ENCODE measurements around the gene BCL11B.
"Not testable (repeated sequence)": the region's sequence is repeated elsewhere in the genome, so short reads cannot be mapped to it uniquely, and the experiment has no call there.

BCL11B gene

DNA sequence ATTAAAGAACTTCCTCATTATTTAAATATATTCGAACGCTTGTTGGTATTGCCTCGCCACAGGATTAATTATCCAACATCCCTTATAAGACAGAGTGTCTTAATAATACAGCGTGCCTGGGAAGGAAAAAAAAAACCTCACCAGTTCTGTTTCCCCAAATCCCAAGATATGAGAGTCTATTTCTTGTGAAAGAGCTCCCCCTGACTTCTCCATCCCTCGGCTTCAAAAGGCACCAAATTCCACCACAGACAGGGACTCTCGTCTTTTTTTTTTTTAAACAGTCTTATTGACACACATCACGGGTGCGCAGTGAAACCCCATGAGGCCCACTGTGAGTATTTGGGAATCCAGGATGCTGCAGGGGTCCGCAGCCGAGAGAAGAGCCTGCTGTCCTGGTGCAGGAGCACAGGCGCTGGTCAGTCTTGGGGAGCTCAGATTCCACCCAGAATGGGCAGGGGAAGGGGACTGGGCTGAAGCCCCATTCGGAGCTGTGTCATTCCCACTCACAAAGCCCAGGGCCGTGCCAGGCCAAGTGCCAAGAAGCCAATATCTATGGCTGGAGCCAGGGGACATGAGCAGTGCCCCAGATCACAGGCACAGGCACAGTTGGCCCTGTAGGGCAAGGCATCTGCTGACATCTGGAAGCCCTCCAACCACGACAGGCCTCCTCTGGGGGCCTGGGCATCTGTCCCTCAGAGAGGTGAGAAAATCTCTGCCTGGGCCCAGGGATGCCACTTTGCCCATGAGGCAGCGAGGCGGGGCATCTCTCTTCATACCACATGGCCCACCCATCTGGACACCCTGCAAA is 71.9 kb downstream of the BCL11B start:
- DNase-seq (ENCODE audit: low spot score) = no peak

DNA sequence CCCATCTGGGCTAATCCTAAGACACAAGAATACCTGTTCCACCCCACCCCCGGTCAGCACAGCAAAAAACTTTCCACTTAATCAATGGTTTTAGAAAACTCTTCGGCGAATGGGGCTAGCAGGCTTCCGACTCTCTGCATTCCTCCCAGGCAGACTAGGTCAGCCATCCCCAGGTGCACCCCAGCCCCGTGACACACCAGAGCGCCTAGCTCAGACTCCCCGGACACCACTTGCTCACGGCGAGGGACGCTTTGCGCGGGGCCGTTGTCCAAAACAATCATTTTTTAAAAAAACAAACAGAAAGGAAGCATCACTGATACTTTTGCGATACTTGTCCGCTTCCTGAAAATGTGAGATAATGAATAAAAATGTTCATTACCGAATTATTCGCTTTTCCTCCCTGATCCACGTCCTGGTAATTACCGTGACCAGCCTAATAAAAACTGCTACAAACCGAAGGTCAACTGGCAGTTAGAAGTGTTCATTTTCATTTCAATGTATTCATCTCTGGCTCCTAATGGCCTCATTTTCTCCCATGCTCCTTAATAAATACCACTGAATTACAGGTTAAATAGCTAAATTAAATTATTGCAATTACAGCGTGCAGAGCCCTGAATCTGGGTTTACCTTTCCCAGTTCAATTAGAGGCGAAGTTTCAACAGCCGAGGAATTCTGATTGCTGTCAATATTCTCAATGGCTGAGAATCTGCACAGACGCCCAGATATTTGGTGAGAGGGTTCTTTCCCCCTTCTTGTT is 73.1 kb downstream of the BCL11B start:
- DNase-seq (ENCODE audit: low spot score) = no peak

DNA sequence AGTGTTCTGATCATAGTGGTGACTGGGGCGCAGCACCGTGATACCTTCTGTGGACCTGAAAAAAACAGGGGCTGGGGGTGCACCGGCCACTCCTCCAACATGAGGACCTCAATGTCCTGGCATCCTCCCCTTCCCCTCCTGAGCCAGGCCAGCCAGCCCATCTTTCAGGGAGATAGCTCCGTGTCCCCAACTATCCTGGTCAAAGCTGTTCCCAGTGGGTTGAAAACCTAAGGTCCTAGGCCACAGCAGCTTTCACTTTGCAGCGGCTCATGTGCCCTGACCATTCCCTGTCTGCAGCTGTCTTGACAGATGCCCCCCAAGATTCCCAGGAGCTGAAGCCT is 75.7 kb downstream of the BCL11B start:
- DNase-seq (ENCODE audit: low spot score) = no peak

DNA sequence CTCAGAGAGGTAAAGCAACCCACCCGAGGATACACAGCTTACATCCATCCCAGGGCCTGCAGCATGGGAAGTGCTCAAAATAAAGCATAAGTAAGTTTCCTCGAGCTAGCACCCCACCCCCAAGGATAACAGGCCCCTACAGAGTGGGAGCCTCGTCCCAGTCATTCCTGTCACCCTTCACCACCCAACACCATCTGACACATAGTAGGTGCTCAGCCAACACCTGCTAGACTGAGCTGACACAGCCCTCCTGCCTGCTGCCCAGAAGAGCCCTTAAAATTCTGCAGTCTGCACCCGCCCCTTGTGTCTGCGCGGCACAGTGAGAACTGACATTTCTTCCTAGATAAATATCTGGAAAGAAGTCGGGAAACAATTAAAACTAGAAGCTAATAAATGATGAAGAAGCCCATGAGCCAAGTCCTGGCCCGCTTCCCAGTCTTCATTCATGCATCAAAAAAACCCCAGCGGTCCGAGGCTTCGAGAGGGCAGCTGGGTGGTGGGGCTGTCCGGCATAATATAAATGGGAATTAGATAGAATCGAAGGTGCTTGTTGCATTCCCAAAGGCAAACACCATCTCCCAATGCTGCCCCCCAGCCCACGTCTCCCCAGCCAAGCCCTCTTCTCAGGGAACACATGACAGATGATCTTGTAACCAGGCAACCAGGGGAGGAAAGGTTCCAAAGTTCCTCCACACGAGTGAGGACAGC is 76.2 kb downstream of the BCL11B start:
- DNase-seq (ENCODE audit: low spot score) = no peak

DNA sequence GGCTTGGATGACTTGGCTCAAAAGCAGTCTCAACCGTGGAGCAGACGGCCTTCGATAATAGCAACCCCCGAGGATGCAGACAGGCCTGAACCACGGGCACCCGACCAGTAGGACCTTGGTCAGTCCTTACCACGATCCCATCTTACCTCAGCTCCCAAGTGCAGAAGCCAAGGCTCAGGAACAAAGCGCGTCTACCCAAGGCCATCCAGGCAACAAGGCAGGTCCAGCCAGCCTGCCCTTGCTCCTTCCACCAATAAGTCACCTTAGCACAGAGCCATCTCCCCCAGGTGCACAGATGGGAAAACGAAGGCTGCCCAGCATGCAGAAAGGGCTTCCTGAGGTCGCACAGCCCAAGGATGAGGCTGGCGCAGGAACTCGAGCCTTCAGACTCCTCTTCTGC is 77.3 kb downstream of the BCL11B start:
- DNase-seq (ENCODE audit: low spot score) = no peak

DNA sequence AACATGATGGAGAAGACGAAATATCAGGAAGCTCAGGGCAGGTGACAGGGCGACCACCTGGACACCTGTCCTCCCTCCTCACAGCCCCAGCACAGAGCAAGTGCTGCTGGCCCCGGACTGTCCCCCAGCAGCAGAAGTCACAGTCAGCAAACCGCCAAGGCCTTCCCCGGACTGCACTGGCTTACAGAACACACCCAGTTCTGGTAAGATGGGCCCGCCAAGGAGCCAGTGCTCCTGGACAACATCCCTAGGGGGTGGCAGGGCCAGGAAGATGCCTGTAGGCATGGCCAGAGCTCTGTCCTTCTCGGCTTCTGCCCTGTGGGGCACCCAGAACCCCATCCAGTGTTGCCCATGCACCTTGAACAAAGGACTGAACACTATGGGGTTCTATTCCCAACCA is 77.9 kb downstream of the BCL11B start:
- DNase-seq (ENCODE audit: low spot score) = no peak

DNA sequence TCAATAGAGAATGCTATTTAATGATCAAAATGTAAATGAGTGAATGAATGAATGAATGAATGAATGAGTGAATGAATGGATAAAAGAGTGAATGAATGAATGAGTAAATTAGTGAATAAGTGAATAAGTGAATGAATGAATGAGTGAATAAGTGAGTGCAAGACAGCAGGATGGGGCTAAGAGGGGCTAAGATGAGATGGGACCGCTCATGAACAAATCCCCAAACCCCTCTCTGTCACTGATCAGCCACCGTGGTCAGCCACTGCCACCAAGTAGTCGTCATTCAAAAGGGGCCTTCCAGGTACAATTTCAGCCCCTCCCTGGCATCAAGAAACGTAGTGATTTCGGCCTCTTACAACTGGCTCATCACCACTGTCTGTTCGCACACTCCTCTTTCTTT is 79.2 kb downstream of the BCL11B start:
- no peak for DNase-seq (ENCODE audit: low spot score)

DNA sequence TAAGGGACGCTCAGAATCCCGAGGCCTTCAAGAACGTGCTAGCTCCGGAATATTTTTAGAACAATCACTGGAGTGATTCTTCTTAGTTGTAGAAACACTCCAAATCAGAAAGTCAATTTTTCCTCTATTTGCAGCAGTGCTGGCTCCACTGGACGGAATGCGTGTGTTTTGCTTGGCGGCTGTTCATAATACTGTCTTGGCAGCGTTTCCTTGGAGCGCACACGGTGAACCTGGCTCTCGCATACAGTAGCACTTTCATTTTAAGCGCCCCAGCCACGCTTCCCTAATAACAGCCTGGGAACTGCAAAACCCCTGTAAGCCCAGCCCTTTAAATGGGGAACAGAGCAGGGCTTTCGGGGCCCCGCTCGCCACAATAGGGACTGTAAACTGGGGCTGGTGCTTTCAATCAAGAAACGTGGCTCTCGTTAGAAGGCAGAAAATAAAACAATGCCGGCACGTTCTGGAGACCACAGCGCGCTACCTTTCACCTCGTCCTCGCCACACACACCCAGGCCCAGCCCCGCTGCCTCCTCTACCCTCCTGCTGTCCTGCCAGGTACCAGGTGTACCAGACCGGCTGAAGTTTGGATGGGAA is 79.9 kb downstream of the BCL11B start:
- DNase-seq (ENCODE audit: low spot score) = no peak

DNA sequence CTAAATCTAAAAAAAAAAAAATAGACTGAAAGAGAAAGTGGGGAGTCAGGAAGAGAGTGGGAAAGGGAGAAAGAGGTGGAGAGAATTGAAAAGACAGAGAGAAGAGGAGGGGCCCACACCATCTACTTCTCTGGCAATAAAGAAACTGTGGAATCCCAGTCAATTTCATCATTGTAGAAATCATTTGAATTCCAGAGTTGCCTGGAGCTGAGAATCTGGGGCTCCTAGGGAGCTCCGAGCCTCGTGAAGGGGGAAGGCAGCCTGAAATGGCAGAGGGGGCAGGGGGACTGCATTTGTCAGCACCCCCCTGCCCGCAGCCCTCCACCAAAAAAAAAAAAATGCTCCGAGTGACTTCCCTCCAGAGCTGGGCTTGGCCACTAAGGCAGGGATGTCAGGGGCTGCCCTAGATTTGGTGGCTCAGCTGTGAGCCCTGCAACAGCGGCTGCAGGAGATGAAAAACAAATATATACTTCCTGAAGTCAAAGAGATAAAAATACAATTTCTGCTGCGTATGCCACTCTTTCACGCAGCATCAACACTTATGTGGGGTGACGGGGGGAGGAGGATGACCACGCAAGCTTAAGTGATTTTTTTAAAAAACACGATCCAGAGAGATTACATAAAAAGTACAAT is 80.5 kb downstream of the BCL11B start:
- no peak for DNase-seq (ENCODE audit: low spot score)

DNA sequence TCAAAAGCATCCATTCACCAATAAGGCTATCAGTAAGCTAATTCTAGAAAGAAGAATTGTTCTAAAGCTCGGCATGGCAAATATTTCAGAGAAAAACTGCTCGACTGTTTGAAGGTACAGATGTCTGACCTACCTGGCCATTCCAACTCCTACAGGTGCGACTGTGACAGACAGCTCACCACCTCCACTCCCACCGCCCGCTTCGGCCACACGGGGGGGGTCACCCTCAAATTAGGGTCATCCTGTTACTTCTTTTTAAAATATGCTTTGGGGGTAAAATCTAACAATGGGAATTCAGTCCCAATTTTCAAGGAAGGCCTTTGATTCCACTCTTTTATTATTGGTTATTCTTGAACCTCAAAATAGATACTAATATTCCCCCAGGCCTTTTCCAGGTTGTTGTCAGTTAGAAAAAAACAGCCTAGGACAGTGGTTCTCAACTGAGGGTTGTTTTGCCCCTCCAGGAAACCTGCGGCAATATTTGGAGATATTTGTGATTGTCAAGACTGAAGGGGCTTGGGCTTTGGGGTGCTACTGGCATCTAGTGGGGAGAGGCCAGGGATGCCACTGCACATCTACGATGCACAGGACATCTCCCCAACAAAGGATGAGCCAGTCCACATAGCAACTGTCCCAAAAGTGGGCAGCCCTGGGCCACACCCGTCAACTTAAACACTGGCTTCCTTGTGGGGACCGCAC is 81.2 kb downstream of the BCL11B start:
- no peak for DNase-seq (ENCODE audit: low spot score)

DNA sequence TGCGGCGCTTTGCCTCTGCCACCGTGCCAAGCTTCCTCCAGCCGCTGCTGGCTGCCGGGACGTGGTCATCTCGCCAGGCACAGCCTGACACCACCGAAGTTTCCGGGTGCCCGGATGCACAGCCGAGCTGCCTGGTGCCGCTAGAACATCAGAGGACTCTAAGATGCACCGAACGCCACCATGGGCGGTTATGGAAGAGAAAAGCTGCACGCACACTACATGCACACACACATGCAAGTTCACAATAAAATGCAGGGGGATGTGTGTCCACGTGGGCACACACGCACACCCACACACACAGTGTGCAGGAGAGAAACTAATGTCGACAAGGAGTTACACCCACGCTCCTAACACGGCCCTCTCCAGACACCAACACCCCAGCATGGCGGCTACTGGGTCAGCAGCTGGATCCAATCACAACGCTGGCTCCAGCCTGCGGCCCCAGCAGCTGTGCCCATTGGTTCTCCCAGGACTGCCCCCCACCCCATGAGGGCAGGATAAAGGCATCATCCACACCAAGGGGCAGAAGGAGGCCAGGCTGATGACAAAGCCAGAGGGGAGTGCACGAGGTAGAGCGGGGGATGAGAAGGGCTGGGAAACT is 82.7 kb downstream of the BCL11B start:
- DNase-seq (ENCODE audit: low spot score) = no peak

DNA sequence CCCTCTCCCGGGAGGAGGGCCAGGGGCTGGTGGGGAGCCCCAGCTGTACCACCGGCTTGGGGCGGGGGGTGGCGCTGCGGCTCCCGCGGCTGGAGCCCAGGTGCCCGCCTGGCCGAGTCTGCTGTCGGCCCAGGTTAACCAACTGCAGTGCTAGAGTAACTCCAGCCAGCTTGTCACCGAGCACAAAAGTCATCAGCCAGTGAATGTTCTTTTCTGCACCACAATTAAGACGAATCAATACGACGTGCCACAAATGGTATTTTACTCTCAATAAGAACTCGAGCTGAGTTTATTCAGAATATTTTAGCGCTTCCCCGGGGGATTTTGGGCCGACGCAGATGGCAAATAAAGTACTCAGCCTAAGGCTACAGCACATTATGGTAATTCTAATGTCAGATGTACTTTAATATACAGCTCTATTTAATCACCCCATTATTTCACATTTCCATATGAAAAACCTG is 83.2 kb downstream of the BCL11B start:
- peak; percentile 86 for DNase-seq (ENCODE audit: low spot score)

DNA sequence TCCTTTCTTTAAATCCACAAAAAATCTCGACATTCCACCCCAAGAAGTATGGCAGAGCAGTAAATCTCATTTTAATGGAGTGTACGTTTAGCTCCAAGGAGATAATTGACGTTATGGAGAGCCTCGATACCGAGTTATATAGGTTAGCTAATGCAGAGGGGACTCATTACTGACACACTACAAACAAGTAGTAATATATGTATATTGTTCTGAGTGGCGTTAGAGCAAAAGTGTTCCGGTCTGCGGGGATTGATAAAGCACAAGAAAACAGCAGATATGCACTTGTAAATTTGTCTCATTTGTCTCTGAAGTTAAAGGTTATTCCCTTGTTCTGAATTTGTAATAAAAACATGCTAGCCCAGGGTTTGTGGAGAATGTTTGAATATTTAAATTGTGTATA is 84.1 kb downstream of the BCL11B start:
- no peak for DNase-seq (ENCODE audit: low spot score)

DNA sequence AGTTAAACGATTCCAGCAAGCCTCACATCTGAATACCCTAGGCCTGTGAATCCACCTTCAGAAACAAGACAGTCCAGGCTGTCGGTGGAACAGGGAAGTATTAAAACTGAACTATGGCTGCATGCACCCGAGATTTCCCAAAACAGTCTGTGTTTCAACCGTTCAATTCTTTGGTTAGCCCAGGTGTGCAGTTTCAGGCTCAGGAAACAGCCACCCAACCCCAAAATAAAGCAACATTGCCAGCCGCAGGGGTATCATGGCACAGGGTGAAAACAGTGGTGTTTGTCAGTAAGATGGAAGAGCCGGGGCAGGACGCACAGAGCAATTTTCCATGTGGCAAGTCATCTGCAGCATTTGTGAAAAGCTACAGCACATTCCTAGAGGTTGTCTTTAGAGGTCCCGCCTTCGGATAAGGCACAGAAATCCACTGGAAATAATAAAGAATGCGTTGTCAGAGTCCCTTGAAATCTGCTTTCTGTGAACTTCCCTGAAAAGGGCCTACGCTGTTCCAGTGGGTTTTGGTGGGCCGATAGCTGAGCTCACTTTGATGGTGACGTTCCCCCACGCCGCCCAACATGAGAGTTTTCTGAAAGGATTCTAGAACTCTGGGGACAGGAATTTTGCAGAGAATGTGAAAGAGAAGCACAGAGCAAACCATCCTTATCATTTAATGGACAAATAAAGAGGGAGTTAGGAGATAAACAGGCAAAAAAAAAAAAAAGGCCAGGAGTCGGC is 84.9 kb downstream of the BCL11B start:
- no peak for DNase-seq (ENCODE audit: low spot score)

DNA sequence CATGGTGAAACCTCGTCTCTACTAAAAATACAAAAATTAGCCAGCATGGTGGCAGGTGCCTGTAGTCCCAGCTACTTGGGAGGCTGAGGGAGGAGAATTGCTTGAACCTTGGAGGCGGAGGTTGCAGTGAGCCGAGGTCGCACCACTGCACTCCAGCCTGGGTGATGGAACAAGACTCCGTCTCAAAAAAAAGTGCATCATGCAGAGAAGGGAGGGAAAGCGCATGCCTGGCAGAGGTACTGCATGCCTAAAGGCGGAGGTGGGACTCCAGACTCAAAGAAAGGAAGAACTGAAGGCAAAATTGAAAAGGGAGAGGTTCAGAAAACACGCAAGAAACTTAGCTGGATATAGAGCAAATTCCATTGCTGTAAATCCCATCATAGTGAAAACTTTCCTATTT is 85.7 kb downstream of the BCL11B start:
- DNase-seq (ENCODE audit: low spot score) = not testable (repeated sequence)

DNA sequence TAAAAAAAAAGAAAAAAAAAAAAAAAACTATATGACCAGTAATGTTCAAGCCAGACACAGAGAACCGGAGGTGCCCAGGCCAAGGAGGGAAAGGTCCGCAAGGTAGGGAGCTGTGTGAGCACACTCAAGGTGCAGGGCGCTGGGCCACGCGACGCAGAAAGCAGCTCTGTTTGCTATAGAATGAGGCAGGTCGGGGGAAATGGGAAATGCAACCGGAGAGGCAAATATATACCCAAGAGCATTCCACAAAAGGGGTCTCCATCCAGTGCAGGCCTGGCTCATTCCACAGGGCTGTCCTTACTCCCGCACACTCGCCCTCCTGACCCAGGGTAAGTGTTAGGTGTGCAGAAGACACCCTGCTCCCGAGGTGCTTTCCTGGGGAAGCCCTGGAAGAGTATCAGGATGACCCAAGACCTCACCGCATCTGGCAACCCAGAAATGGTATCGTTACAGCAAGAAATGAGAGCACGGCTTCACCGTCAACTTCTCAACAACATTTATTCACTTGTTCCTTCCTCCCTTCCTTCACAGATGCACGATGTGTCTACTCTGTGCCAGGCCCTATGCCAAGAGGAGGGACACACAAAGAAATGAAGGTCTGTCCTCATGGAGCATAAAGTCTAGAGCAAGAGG is 86.4 kb downstream of the BCL11B start:
- DNase-seq (ENCODE audit: low spot score) = no peak

DNA sequence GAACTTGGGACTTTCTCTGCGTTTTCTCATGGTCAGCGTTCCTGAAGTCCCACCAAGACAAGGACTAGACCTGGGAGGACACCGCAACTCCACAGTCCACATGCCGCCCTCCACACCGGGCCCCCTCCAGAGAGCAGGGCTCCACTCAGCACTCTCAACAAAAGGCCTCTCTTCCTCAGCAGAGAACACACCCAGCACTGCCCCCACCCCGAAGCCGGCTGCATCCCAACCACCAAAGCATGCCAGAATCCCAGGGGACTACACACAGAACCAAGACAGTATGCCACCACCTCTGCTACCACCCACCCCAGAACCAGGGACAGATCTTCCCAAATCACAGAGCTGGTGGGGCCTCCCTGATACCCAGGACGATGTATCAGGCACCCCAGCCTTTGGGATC is 88.3 kb downstream of the BCL11B start:
- no peak for DNase-seq (ENCODE audit: low spot score)

DNA sequence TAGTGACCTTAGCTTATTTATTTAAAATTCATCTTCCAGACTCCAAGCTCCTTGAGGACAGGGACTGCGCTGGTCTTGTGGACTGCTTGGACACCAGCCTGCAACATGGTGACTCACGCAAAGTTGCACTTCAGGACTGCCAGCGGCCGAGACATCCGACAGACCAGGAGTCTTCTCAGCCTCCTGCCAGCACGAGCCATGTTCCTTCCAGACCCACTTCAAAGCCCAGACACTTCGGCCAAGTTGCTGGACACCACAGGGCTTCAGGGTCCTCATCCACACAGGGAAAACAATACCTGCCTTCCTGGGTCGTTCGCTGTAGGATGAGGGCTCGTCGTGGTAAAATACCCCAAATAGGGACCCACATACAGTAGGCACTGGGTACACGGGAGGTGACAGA is 88.7 kb downstream of the BCL11B start:
- DNase-seq (ENCODE audit: low spot score) = no peak

DNA sequence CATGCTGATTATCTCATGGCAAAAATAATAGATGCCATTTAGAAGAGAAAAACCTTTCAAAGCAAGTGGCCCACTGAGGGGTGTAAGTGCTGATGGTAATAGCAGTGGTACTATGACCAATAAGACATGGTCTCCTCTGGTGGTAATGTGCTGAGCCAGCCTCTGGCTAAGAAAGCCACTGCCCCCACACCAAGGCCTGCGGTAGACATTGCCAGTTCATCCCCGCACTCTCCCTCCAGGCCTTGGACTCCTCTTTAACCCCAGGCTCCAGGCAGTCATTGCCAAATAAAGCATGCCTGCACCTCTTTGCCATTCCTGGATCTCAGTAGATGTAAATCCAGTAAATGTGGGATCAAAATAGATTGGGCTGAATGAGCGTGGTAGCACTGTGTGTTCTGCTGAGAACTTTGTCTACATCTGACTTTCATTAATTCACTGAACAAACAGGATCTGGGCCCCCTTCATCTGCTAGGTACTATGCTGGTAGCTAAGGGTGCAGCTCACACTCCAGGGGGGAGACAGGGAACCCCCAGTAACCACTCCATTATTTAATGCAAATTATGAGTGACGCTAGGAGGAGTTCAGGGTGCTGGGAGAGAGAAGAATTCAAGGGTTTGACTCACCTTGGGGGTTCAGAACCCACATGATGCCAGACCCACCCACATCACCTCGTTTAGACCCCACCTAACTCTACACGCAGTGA is 89.3 kb downstream of the BCL11B start:
- DNase-seq (ENCODE audit: low spot score) = no peak

All from iPS-NIHi11 (cell line).